HepG2 (cell line): Measurements from ENCODE around the gene NEK6. TPM values are rescaled to one million over a fixed set of nuclear protein-coding genes. Genes with fewer than 3 reads are reported as not detected.
A peak's percentile ranks its signal among the peaks of the same experiment; 100 is the strongest.

Source experiments
- ISL2 ChIP-seq: sonication (generic); formaldehyde crosslinking; IDR thresholded peaks from 2 replicates; pipeline ENCODE4 v1.5.0; 2020; ENCODE audit warnings: missing genetic modification reagents
- KDM6A ChIP-seq: IDR thresholded peaks from 2 replicates; pipeline ENCODE4 v1.6.1; 2016; ENCODE audit warnings: low read depth
- MAF1 ChIP-seq: sonication (generic); formaldehyde crosslinking; IDR thresholded peaks from 2 replicates; pipeline ENCODE4 v1.5.0; 2020; ENCODE audit warnings: missing genetic modification reagents, borderline replicate concordance
- RFX1 ChIP-seq: fragments of 450-650 bp; IDR thresholded peaks from 2 replicates; pipeline ENCODE4 v1.6.1; 2017
- SALL1 ChIP-seq: sonication (generic); formaldehyde crosslinking; IDR thresholded peaks from 2 replicates; pipeline ENCODE4 v1.8.0; 2022; ENCODE audit warnings: mild to moderate bottlenecking, missing genetic modification reagents
- TFAP4 ChIP-seq: sonication (generic); IDR thresholded peaks from 2 replicates; pipeline ENCODE4 v1.6.1; 2016; ENCODE audit warnings: low read depth, borderline replicate concordance
- THAP11 ChIP-seq: IDR thresholded peaks from 2 replicates; pipeline ENCODE4 v1.6.1; 2016; ENCODE audit warnings: missing biosample characterization, missing genetic modification reagents
- TRIM24 ChIP-seq: sonication (generic); formaldehyde crosslinking; IDR thresholded peaks from 2 replicates; pipeline ENCODE4 v1.8.0; 2022; ENCODE audit warnings: mild to moderate bottlenecking, missing genetic modification reagents
- ZNF33B ChIP-seq: sonication (generic); formaldehyde crosslinking; IDR thresholded peaks from 2 replicates; pipeline ENCODE4 v1.5.1; 2020; ENCODE audit warnings: mild to moderate bottlenecking, missing genetic modification reagents
- ZNF431 ChIP-seq: sonication (generic); formaldehyde crosslinking; IDR thresholded peaks from 2 replicates; pipeline ENCODE4 v1.9.0; 2022; ENCODE audit warnings: missing genetic modification reagents, low read depth, mild to moderate bottlenecking, borderline replicate concordance
- ZNF556 ChIP-seq: sonication (generic); formaldehyde crosslinking; IDR thresholded peaks from 2 replicates; pipeline ENCODE4 v1.4.0; 2020; ENCODE audit warnings: mild to moderate bottlenecking, missing genetic modification reagents, borderline replicate concordance
- ZNF878 ChIP-seq: sonication (generic); formaldehyde crosslinking; IDR thresholded peaks from 2 replicates; pipeline ENCODE4 v1.8.1; 2023; ENCODE audit warnings: mild to moderate bottlenecking, missing genetic modification reagents, moderate library complexity
- ZSCAN21 ChIP-seq: sonication (generic); formaldehyde crosslinking; IDR thresholded peaks from 2 replicates; pipeline ENCODE4 v1.8.0; 2022; ENCODE audit warnings: mild to moderate bottlenecking, missing genetic modification reagents, moderate library complexity, borderline replicate concordance
- polyA plus RNA-seq, 8 experiments: library from polyadenylated mRNA; depleted of rRNA in 3 of 8; stranded (reverse) in 7 of 8; unstranded in 1 of 8; fragments of >200 nt; fragmentation: Illumina TruSeq in 4 of 8; extraction: Trizol in 4 of 8; gene quantifications; 2 replicates each; pipeline versions ENCODE4 v1.2.1 to v1.2.3, GENCODE V29; 2011 to 2016; ENCODE audit warnings: low read depth in 4 of 8, missing spikeins in 1 of 8, mixed read lengths in 1 of 8; ENCODE audit not compliant: insufficient read depth in 1 of 8
- total RNA-seq, 5 experiments: library from RNA; depleted of rRNA; stranded (reverse); fragments of >200 nt; fragmentation: Illumina TruSeq; extraction: Trizol; gene quantifications; 2 replicates each; pipeline ENCODE4 v1.2.3, GENCODE V29; 2016; ENCODE audit warnings: low read depth in 1 of 5
- TF ChIP-seq, protein P1 (sequence below): IDR thresholded peaks from 2 replicates; pipeline ENCODE4 v1.6.1; 2016; ENCODE audit warnings: low read depth, missing genetic modification reagents, missing compliant biosample characterization
- TF ChIP-seq, protein P2 (sequence below): sonication (generic); formaldehyde crosslinking; IDR thresholded peaks from 2 replicates; pipeline ENCODE4 v1.4.0; 2020; ENCODE audit warnings: missing genetic modification reagents
- TF ChIP-seq, protein P3 (sequence below): sonication (generic); formaldehyde crosslinking; IDR thresholded peaks from 2 replicates; pipeline ENCODE4 v1.5.1; 2020; ENCODE audit warnings: mild to moderate bottlenecking, missing genetic modification reagents, moderate library complexity

Gene NEK6
- total and polyA plus RNA-seq, 2 of the 13 experiments (the other 11 are each of a cell fraction or from before 2014, with no cell fraction given): 30.4 to 119 TPM

- TF ChIP-seq, protein P1, sequence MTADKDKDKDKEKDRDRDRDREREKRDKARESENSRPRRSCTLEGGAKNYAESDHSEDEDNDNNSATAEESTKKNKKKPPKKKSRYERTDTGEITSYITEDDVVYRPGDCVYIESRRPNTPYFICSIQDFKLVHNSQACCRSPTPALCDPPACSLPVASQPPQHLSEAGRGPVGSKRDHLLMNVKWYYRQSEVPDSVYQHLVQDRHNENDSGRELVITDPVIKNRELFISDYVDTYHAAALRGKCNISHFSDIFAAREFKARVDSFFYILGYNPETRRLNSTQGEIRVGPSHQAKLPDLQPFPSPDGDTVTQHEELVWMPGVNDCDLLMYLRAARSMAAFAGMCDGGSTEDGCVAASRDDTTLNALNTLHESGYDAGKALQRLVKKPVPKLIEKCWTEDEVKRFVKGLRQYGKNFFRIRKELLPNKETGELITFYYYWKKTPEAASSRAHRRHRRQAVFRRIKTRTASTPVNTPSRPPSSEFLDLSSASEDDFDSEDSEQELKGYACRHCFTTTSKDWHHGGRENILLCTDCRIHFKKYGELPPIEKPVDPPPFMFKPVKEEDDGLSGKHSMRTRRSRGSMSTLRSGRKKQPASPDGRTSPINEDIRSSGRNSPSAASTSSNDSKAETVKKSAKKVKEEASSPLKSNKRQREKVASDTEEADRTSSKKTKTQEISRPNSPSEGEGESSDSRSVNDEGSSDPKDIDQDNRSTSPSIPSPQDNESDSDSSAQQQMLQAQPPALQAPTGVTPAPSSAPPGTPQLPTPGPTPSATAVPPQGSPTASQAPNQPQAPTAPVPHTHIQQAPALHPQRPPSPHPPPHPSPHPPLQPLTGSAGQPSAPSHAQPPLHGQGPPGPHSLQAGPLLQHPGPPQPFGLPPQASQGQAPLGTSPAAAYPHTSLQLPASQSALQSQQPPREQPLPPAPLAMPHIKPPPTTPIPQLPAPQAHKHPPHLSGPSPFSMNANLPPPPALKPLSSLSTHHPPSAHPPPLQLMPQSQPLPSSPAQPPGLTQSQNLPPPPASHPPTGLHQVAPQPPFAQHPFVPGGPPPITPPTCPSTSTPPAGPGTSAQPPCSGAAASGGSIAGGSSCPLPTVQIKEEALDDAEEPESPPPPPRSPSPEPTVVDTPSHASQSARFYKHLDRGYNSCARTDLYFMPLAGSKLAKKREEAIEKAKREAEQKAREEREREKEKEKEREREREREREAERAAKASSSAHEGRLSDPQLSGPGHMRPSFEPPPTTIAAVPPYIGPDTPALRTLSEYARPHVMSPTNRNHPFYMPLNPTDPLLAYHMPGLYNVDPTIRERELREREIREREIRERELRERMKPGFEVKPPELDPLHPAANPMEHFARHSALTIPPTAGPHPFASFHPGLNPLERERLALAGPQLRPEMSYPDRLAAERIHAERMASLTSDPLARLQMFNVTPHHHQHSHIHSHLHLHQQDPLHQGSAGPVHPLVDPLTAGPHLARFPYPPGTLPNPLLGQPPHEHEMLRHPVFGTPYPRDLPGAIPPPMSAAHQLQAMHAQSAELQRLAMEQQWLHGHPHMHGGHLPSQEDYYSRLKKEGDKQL (CRISPR knock-in tag): peak; percentile 68; the same call in 1 of the 2 replicates
- TF ChIP-seq TFAP4 (peak; percentile 100), THAP11 (CRISPR knock-in tag) (peak; percentile 60), TRIM24 (peak; percentile 86; the same call in 1 of the 2 replicates), SALL1 (peak; percentile 97), RFX1 (no peak), KDM6A (CRISPR knock-in tag) (peak; percentile 98), ZSCAN21 (CRISPR knock-in tag) (peak; percentile 84; the same call in 1 of the 2 replicates), ZNF33B (CRISPR knock-in tag) (peak; percentile 83), ISL2 (peak; percentile 82), ZNF556 (CRISPR knock-in tag) (peak; percentile 87; the same call in 1 of the 2 replicates), ZNF878 (CRISPR knock-in tag) (peak; percentile 84), ZNF431 (CRISPR knock-in tag) (peak; percentile 47; the same call in 1 of the 2 replicates), MAF1 (CRISPR knock-in tag) (no peak)
- TF ChIP-seq, protein P2, sequence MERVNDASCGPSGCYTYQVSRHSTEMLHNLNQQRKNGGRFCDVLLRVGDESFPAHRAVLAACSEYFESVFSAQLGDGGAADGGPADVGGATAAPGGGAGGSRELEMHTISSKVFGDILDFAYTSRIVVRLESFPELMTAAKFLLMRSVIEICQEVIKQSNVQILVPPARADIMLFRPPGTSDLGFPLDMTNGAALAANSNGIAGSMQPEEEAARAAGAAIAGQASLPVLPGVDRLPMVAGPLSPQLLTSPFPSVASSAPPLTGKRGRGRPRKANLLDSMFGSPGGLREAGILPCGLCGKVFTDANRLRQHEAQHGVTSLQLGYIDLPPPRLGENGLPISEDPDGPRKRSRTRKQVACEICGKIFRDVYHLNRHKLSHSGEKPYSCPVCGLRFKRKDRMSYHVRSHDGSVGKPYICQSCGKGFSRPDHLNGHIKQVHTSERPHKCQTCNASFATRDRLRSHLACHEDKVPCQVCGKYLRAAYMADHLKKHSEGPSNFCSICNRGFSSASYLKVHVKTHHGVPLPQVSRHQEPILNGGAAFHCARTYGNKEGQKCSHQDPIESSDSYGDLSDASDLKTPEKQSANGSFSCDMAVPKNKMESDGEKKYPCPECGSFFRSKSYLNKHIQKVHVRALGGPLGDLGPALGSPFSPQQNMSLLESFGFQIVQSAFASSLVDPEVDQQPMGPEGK (CRISPR knock-in tag): peak; percentile 98
- TF ChIP-seq, protein P3, sequence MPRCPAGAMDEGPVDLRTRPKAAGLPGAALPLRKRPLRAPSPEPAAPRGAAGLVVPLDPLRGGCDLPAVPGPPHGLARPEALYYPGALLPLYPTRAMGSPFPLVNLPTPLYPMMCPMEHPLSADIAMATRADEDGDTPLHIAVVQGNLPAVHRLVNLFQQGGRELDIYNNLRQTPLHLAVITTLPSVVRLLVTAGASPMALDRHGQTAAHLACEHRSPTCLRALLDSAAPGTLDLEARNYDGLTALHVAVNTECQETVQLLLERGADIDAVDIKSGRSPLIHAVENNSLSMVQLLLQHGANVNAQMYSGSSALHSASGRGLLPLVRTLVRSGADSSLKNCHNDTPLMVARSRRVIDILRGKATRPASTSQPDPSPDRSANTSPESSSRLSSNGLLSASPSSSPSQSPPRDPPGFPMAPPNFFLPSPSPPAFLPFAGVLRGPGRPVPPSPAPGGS (CRISPR knock-in tag): peak; percentile 79; the same call in 1 of the 2 replicates
Observed at GRCh38 chr9:124222918-124223720, 34.6 kb upstream of the NEK6 start (continued).
